Heart left ventricle (tissue), 16 donors: Measurements from ENCODE around the gene CCL18. TPM values are rescaled to one million over a fixed set of nuclear protein-coding genes. Genes with fewer than 3 reads are reported as not detected.

Source experiments
- ATAC-seq, 4 donors: fragments of 200-7000 bp; cut with Tn5 transposase; one replicate each; pipeline ENCODE4 v1.9.1; 2020 to 2022; ENCODE audit warnings: moderate library complexity in 4 of 4, mild to moderate bottlenecking in 3 of 4, moderate number of reproducible peaks in 1 of 4
- DNase-seq, 5 donors: peaks; one replicate each; pipeline ENCODE4 v3.0.0-alpha.2; 2020
- H3K27ac ChIP-seq, 12 donors: fragments of 200-600 bp; sonication (generic) in 4 of 12; one replicate each; pipeline versions ENCODE4 v1.5.0 to v1.8.0; 2016 to 2022; ENCODE audit warnings: mild to moderate bottlenecking in 2 of 12
- H3K27me3 ChIP-seq, 9 donors: fragments of 200-600 bp; sonication (generic) in 2 of 9; one replicate each; pipeline versions ENCODE4 v1.5.1 to v1.8.0; 2016 to 2022; ENCODE audit warnings: mild to moderate bottlenecking in 3 of 9
- H3K36me3 ChIP-seq, 9 donors: fragments of 200-600 bp; sonication (generic) in 2 of 9; one replicate each; pipeline versions ENCODE4 v1.5.0 to v1.8.0; 2018 to 2022; ENCODE audit warnings: mild to moderate bottlenecking in 2 of 9
- H3K4me1 ChIP-seq, 12 donors: fragments of 200-600 bp; sonication (generic) in 4 of 12; one replicate each; pipeline versions ENCODE4 v1.5.0 to v1.8.0; 2016 to 2022; ENCODE audit warnings: mild to moderate bottlenecking in 3 of 12
- H3K4me3 ChIP-seq, 12 donors: fragments of 200-600 bp; sonication (generic) in 4 of 12; one replicate each; pipeline versions ENCODE4 v1.5.0 to v1.8.0; 2017 to 2022; ENCODE audit warnings: mild to moderate bottlenecking in 9 of 12, moderate library complexity in 4 of 12
- H3K9me3 ChIP-seq, 12 donors: fragments of 200-600 bp; sonication (generic) in 4 of 12; one replicate each; pipeline versions ENCODE4 v1.5.0 to v1.8.0; 2016 to 2022; ENCODE audit warnings: mild to moderate bottlenecking in 1 of 12
- CTCF ChIP-seq, 12 donors: fragments of 200-600 bp; sonication (generic) in 4 of 12; IDR thresholded peaks; one replicate each; pipeline versions ENCODE4 v1.5.0 to v1.8.0; 2018 to 2022; ENCODE audit warnings: antibody characterized with exemption in 12 of 12, mild to moderate bottlenecking in 5 of 12
- POLR2A ChIP-seq, 2 donors: fragments of 450-650 bp; IDR thresholded peaks; one replicate each; pipeline ENCODE4 v1.6.1; 2017; ENCODE audit warnings: antibody characterized with exemption in 2 of 2, mild to moderate bottlenecking in 2 of 2, moderate library complexity in 2 of 2
- WGBS, 4 donors: extraction: QIAGEN DNeasy Blood & Tissue Kit in 2 of 4; methylation state at CpG; one replicate each; pipeline versions ENCODE4 v1.1.5 to v1.1.7; 2013 to 2018; 5-methylcytosine and 5-hydroxymethylcytosine counted together
- intact Hi-C, 10 donors: fragments of 100-400 bp; cut with DNase I; formaldehyde crosslinking; loops; one replicate each; pipeline versions ENCODE4 v1.11.1 to v1.14.2; 2022
- polyA plus RNA-seq, 2 donors: library from polyadenylated mRNA; stranded (reverse); fragments of 200-250 nt; gene quantifications; one replicate each; pipeline ENCODE4 v1.2.3, GENCODE V29; 2013
- total RNA-seq, 9 donors: library from RNA; depleted of rRNA in 2 of 9; stranded (reverse); fragments of >200 nt in 2 of 9; fragmentation: NEBNext Ultra II Directional in 3 of 9; extraction: Animal tissue kit (Norgen Biotek cat#: 25700) in 3 of 9; gene quantifications; one replicate each; pipeline versions ENCODE4 v1.1.0 to v1.2.4, GENCODE V29; 2016 to 2023
- donor health status: ischemic (EF 13 %, LVEDD 7.1; RV severe dilation, severe dysfunction).
- donor health status: healthy with polysubstance abuse.
- donor health status: DM: no; HTN: yes; CAD: no.
- donor health status: DM: no; HTN: no; CAD: no.
- donor health status: ischemic (EF 25% LVEDD 6.9; RV normal size, moderate dysfunction).
- donor health status: ischemic (EF 25% LVEDD 5.7; RV mildly dilated, moderate dysfunction).
- donor health status: healthy.
- donor health status: DM: yes; HTN: yes; CAD: no.
- donor health status: ischemic (EF 35%, LVEDD 5.7; RV mildly dilated, moderate dysfunction).
- donor health status: nonischemic (EF 11% LVEDD 7.7; RV severe dilation, severe dysfunction).
- donor health status: DM: yes; HTN: yes; CAD: no.
- donor health status: PGD.
- donor health status: ischemic (EF 29% LVEDD 5.4; RV normal size, mild dysfunction).
- donor health status: nonischemic (EF 23%, LVEDD 6.1; RV moderate dilation, normal function).

The CCL18 gene
- total and polyA plus RNA-seq, 11 donors = 0.30 to 31.9 (median 2.5) TPM

- Histone ChIP-seq H3K27ac (no peak overlapping the region), H3K27me3 (peaks cover 0 to 9% (median 0%) of the 10 kb centered on the region in 9 donors), H3K4me1 (peaks cover 0 to 15% (median 0%) of the 10 kb centered on the region in 12 donors), H3K36me3 (no peaks in the 10 kb centered on the region), H3K4me3 (no peak overlapping the region), H3K9me3 (no peaks in the 10 kb centered on the region)
- intact Hi-C loops = no loop called here
- no peak for TF ChIP-seq POLR2A (IDR thresholded peaks at IDR 0.05)
- TF ChIP-seq CTCF (IDR thresholded peaks at IDR 0.05) = no peak
- ATAC-seq (no peak), DNase-seq (no peak)
- 83 to 97% (median 96%) methylated on average over 1 of the region's 1 CpG for WGBS, 4 donors
Measured at GRCh38 chr17:36030956-36031355, 33.1 kb upstream of the CCL18 start.

DNA sequence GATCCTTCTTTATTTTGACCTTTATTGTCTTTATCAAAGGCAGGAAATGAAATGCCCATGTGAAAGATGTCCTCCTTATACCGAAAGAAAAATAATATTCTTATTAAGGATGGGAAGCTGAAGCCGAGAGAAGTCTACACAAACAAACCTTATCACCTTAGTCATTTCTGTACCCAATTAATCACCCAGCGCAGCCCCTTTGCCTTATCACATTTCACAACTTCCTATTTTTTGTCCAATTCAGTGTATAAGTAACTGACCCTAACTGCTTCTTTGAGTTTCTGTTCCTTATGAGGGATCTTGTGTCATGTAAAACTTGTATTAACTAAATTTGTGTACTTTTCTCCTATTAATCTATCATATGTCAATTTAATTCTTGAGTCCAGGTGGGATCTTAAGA lies 29.9 kb upstream of the CCL18 start:
- peaks cover 0 to 6% (median 0%) of the 10 kb centered on the region in 9 donors for H3K27me3 ChIP-seq
- ATAC-seq (no peak), DNase-seq (no peak)
- WGBS, 4 donors = 50 to 52% (median 52%) methylated on average over 3 of the region's 3 CpGs
- H3K36me3 ChIP-seq = no peaks in the 10 kb centered on the region
- no peak for TF ChIP-seq POLR2A (IDR thresholded peaks at IDR 0.05)
- peaks cover 0 to 21% (median 0%) of the 10 kb centered on the region in 12 donors for H3K4me1 ChIP-seq
- no peak overlapping the region for H3K27ac ChIP-seq
- H3K4me3 ChIP-seq = no peak overlapping the region
- intact Hi-C loops = no loop called here
- no peaks in the 10 kb centered on the region for H3K9me3 ChIP-seq

GRCh38 chr17:36036235-36036634 lies 27.8 kb upstream of the CCL18 start:
- no peaks in the 10 kb centered on the region for H3K36me3 ChIP-seq
- no peak overlapping the region for H3K4me3 ChIP-seq
- ATAC-seq (no peak), DNase-seq (no peak)
- H3K4me1 ChIP-seq = peaks cover 0 to 21% (median 0%) of the 10 kb centered on the region in 12 donors
- TF ChIP-seq CTCF (IDR thresholded peaks at IDR 0.05) = no peak
- no peak for TF ChIP-seq POLR2A (IDR thresholded peaks at IDR 0.05)
- peak overlapping the region in 1 of 12 donors; percentile 34 for H3K27ac ChIP-seq
- no peaks in the 10 kb centered on the region for H3K9me3 ChIP-seq
- intact Hi-C loops = no loop called here
- peaks cover 0 to 6% (median 0%) of the 10 kb centered on the region in 9 donors for H3K27me3 ChIP-seq
- WGBS, 4 donors = 88 to 92% (median 90%) methylated on average over 4 of the region's 4 CpGs

DNA sequence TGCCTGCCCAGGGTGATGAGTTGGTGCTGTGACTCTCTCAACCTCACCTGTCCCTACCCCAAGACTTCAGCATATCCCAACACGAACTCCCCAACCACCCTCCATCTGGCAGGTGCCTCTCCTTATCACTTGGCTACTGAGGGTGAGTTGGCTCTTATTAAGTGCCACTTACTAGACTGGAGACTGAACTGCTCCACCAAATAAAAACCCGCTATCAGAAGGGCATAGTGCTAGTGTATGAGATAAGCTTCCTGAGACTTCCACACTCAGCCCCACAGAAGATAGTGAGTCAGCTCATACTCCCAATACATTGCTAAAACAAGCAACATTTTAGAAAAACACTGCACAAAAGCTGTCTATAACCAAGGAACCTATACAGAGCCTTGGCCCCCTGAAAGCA lies 16.0 kb upstream of the CCL18 start:
- peaks cover 0 to 43% (median 23%) of the 10 kb centered on the region in 12 donors for H3K9me3 ChIP-seq
- no peak overlapping the region for H3K4me3 ChIP-seq
- WGBS, 4 donors = 40 to 56% (median 49%) methylated on average over 2 of the region's 2 CpGs
- no peak overlapping the region for H3K27ac ChIP-seq
- no peak for ATAC-seq
- peaks cover 0 to 17% (median 0%) of the 10 kb centered on the region in 9 donors for H3K27me3 ChIP-seq
- no peaks in the 10 kb centered on the region for H3K36me3 ChIP-seq
- DNase-seq = no peak
- TF ChIP-seq CTCF (IDR thresholded peaks at IDR 0.05) = no peak
- no peak for TF ChIP-seq POLR2A (IDR thresholded peaks at IDR 0.05)
- no peaks in the 10 kb centered on the region for H3K4me1 ChIP-seq
- intact Hi-C loops = no loop called here

GRCh38 chr17:36049643-36050042 lies 14.4 kb upstream of the CCL18 start:
- H3K36me3 ChIP-seq = no peaks in the 10 kb centered on the region
- WGBS, 4 donors = 97 to 99% (median 98%) methylated on average over 2 of the region's 2 CpGs
- no peak overlapping the region for H3K4me3 ChIP-seq
- ATAC-seq (no peak), DNase-seq (no peak)
- no peak overlapping the region for H3K27ac ChIP-seq
- peaks cover 0 to under 1% (median 0%) of the 10 kb centered on the region in 12 donors for H3K4me1 ChIP-seq
- H3K27me3 ChIP-seq = peaks cover 0 to 17% (median 0%) of the 10 kb centered on the region in 9 donors
- intact Hi-C loops = loop anchor here in 1 of 10 donors (5.0 kb wide), 1 partner anchor 162 kb away; no protein-coding TSS in a partner anchor
- TF ChIP-seq CTCF (IDR thresholded peaks at IDR 0.05) (no peak), POLR2A (IDR thresholded peaks at IDR 0.05) (no peak)
- H3K9me3 ChIP-seq = peaks cover 0 to 42% (median 23%) of the 10 kb centered on the region in 12 donors
